Hepatic stellate cell (primary cell): ENCODE data around the gene MACC1.
A peak's percentile ranks its signal among the peaks of the same experiment; 100 is the strongest.

Experiments used
- DNase-seq: peaks from one replicate; pipeline ENCODE4 v3.0.0; 2011; ENCODE audit warnings: low spot score

Gene MACC1

DNA sequence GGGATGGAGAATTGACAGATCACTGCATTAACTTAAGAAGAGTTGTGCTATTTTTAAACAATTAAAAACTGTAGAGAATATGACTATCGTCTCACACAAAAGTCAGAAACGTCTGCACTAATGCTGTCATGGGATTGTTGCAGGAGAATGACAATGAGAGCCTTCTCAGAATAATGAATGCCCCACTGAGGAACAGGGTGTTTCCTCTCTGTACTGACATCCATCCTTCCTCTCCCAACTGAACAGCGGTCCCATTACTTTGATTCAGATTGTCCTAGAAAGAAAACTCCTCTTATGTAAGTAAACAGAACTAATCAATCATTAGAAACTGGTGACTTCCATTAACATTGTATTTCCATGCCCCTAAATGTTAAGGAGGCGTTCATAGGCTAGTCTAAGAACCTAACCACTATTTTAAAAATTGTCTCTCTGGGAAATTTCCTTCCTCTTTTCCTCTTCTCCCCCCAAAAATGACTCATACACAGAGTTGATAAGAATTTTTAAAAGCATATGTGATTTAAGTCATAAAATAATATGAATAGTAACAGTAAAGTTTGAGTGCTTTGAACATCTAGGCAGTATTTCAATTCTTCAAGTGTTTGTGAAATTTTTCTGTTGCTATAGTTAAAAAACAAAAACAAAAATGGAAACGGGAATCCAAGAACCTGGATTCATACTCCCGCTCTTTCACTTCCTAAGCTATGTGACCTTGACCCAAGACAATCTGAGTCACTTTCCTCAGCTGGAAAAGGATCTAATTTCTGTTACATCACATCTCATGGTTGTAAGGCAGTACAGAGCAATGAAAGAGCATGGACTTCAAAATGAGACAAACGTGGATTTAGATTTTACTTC is 12.7 kb upstream of the MACC1 start:
- peak; percentile 12 for DNase-seq

DNA sequence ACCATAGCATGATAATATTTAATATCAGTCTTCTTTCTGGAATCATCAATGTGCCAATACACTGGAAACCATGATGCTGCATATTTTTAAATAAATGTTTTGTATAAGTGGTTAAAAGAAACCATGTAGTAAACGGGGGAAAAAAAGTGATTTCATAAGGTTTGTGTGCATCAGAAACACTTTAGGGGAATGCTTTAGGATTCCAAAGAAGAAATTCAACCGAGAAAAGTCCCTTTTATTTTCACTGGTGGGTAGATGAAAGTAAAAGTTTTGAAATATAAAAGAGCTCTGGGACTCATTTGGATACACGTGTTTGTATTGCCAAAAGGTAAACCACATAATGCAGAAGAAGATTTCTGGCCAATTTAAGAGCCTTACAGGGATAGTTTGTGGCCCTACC is 11.9 kb upstream of the MACC1 start:
- DNase-seq: no peak

DNA sequence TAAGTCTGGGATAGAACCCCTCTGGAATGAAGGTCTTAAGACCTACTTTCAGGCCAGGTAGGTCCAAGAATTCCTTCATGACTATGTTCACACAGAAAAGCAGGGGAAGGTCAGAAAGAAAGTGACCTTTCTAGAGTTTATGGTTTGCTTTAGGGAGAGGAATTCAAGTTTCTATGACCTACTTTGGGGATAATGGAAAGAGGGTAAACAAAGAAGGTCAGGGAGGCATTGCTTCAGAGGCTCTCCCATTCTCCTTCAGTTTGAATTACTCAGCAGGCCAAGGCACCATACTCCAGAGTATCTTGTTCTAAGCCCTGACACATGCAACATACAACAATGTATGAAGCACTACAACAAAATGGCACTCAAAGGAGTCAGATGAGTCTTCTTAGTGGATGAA is 11.5 kb upstream of the MACC1 start:
- no peak for DNase-seq

- no peak for DNase-seq
These were observed 10.2 kb upstream of the MACC1 start for GRCh38 chr7:20227291-20227795.

GRCh38 chr7:20226860-20227259 is 9.7 kb upstream of the MACC1 start:
- DNase-seq: no peak

- no peak for DNase-seq
These were observed 8.2 kb upstream of the MACC1 start for GRCh38 chr7:20225384-20225783.

- no peak for DNase-seq
These were observed 6.8 kb upstream of the MACC1 start for GRCh38 chr7:20224025-20224424.

- DNase-seq: no peak
These were observed 6.2 kb upstream of the MACC1 start for GRCh38 chr7:20223356-20223755.

DNA sequence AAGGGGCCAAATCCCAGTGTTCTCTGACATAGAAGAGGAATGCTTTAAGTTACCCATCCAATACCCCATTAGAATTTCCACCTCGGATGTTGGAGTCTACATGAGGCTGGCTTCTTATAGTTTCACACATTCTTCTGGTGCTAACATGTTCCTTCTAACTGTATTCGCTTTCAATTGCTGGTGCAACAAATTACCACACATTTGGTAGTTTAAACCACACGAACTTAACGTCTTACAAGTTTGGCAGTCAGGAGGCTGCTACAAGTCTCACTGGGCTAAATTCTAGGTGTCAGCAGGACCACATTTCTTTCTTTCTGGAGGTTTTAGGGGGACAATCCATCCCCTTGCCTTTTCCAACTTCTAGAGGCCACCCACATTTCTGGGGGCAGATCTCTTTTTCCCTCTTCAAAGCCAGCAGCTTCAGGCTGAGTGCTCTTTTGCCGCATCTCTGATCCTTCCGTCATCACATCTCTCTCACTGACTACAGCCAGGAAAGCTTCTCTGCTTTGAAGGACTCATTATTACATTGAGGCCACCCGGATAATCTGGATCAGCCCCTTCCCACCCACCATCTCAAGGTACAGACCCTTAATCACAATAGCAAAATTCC is 5.1 kb upstream of the MACC1 start:
- no peak for DNase-seq

- peak; percentile 5 for DNase-seq
These were observed 3.9 kb upstream of the MACC1 start for GRCh38 chr7:20220921-20221547.

GRCh38 chr7:20220293-20220761 is 3.1 kb upstream of the MACC1 start:
- no peak for DNase-seq

GRCh38 chr7:20219446-20220292 is 2.5 kb upstream of the MACC1 start:
- DNase-seq: peak; percentile 22

- no peak for DNase-seq
These were observed 1.9 kb upstream of the MACC1 start for GRCh38 chr7:20219062-20219445.

DNA sequence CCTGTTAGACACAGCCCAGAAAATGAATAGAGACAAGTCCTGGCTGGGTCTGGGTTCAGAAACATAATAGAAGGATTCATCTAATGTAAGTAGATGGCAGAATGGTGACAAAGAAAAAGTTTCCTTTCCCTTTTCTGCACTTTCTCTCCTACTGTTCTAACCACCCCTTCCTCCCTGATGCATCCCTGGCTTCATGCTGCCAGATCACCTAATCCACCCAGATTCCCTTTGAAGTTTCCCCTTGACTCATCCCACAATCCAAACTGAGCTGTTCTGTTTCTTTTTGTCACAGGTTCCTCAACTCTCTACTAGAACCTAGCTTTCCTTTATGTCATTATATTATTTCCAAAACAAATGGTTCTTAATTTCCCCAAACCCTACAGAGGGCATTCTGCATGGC is 1.1 kb upstream of the MACC1 start:
- DNase-seq: no peak

DNA sequence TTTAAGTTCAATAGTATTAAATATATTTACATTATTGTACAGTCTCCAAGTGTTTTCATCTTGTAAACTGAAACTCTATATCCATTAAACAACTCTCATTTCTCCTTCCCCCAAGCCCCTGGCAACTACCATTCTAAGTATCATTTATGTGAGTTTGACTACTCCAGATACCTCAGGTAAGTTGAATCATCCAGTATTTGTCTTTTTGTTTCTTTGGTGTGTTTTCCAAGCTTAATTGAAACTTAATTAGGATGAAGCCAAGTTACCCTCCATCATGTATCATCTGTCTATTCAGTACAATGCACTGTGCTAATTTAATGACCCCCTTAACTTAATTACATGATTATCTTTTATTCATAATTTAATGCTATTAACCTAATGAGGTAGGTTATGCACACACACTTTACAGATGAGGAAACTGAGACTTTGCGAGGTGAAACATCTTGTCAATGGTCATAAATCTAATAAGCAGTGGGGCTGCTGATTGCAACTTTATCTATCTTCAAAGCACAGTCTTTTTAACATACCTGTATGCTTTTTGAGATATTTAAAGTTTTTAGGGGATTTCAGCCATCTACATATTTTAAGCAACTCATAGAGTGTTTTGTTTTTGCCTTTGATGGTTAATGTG is 663 bp downstream of the MACC1 start:
- no peak for DNase-seq

- no peak for DNase-seq
These were observed 2.1 kb downstream of the MACC1 start for GRCh38 chr7:20214921-20215669.

- DNase-seq: no peak
These were observed 3.1 kb downstream of the MACC1 start for GRCh38 chr7:20214132-20214531.

GRCh38 chr7:20213378-20213777 is 3.8 kb downstream of the MACC1 start:
- DNase-seq: no peak

- no peak for DNase-seq
These were observed 5.8 kb downstream of the MACC1 start for GRCh38 chr7:20211376-20211775.

DNA sequence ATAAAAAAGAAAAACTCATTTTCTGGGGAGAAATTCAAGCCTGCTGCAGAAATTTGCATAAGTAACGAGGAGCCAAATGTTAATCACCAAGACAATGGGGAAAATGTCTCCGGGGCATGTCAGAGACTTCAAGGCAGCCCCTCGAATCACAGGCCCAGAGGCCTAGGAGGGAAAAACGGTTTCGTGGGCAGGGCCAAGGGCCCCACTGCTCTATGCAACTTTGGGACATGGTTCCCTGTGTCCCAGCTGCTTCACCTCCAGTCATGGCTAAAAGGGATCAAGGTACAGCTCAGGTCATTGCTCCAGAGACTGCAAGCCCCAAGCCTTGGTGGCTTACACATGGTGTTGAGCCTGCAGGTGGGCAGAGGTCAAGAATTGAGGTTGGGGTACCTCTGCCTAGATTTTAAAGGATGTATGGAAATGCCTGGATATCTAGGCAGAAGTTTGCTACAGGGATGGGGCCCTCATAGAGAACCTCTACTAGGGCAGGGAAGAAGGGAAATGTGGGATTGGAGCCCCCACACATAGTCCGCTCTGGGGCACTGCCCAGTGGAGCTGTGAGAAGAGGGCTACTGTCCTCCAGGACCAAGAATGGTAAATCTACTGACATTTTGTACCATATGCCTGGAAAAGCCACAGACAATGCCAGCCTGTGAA is 8.4 kb downstream of the MACC1 start:
- DNase-seq: no peak
